HG03060 (cell line): ENCODE data around the gene CPS1.

Experiments
- ATAC-seq: cut with Tn5 transposase; IDR thresholded peaks from one replicate; pipeline ENCODE4 v1.9.1; 2021; ENCODE audit warnings: low read depth, moderate number of reproducible peaks; ENCODE audit not compliant: unreplicated experiment

The CPS1 gene

GRCh38 chr2:210671065-210671464, 114.7 kb downstream of the CPS1 start:
- no peak for ATAC-seq

DNA sequence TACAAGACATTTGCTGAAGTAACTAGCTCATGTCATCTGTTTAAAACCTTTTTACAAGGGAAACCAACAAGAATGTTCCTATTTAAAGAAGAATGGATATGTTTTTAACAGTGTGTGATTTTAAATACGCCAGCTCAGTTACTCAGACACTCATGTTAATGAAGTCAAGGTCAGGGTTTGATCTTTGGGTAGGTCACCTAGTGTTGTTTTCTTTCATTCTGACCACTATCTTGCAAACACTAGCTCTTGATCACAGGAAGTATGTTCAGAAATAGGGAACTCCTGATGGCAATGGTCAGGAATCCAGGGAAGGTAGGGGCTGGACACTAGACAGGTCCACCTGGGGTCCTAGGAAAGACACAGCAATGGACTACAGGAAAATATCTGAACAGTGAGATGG, 116.7 kb downstream of the CPS1 start:
- ATAC-seq: no peak

- no peak for ATAC-seq
These were observed 119.7 kb downstream of the CPS1 start for GRCh38 chr2:210676067-210676466.

GRCh38 chr2:210681491-210681890, 125.1 kb downstream of the CPS1 start:
- no peak for ATAC-seq

DNA sequence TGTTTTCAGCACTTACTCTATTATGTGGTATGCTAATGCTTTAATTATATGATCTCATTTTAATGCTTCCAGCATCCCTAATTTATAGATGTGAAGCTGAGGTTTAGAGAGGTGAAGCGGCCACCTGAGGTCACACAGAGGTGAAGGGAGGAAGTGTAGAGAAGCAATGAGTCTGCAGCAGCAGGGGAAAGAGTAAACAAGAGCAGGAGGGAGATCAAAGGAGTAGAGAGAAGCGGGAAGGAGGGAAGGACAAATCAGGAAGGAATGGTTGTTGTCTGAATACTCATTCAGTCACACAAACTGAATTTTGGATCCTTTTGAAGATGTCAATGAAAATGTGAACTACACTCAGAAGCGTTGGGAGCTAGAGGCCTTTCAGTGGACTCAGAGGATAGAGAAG, 130.0 kb downstream of the CPS1 start:
- ATAC-seq: no peak

DNA sequence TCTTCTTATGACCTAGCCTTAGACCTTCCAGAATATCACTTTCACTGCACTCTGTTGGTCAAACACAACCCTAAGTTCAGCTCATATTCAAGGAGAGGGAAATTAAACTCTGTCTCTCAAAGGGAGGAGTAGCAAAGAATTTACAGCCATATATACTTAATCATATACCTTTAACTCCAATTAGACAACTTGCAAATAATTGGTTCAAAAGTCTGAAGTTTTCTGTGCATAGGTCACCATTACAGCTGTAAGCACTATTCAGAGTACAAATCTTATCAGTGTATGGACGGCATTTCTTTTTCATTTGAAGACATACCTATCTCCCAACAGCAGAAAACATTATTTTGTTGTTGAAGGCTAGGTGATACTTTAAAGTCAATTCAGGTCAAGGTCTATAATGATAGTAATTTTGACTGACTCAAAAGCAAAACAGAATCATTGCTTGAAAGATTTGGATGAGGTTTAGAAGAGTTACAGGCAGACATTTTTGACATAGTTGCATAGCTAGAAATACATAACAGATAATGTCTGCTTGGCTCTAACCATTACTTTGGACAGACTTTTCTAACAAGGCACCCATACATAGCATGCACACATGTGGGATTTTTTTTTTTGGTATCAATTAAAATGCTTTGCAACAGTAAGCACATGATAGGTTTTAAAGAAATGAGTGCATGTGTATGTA, 131.5 kb downstream of the CPS1 start:
- no peak for ATAC-seq

- ATAC-seq: no peak
These were observed 151.5 kb downstream of the CPS1 start for GRCh38 chr2:210707900-210708299.

- no peak for ATAC-seq
These were observed 156.7 kb downstream of the CPS1 start for GRCh38 chr2:210713122-210713521.

- no peak for ATAC-seq
These were observed 159.2 kb downstream of the CPS1 start for GRCh38 chr2:210715560-210716082.

- ATAC-seq: no peak
These were observed 162.1 kb downstream of the CPS1 start for GRCh38 chr2:210718503-210718902.

GRCh38 chr2:210722092-210722491, 165.7 kb downstream of the CPS1 start:
- no peak for ATAC-seq

DNA sequence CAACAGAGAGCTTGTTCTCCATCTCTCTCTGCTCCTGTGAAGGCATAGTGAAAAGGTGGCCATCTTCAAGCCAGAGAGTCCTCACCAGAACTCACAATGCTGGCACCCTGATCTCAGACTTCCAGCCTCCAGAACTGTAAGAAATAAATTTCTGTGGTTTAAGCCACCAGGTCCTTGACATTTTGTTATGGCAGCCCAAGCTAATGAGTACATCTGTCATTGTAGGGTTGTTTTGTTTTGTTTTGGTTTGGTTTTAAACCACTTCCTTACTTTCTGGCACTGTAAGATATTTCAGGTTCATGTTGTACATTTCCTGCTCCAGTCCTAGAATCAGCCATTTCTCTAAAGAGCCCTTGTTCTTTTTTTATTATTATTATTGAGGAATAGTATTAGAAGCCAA, 171.2 kb downstream of the CPS1 start:
- ATAC-seq: no peak
